Measurements from ENCODE around the gene URAD.

Gene URAD

GRCh38 chr13:27942972-27943371 lies 45.5 kb downstream of the URAD start:
- Histone ChIP-seq H3K4me3 (ENCODE audit: low read length) (no peak overlapping the region), H3K36me3 (ENCODE audit: control insufficient read depth, insufficient read depth, low read length, severe bottlenecking) (no peaks in the 10 kb centered on the region), H3K4me1 (ENCODE audit: control insufficient read depth, insufficient read depth, low read length) (no peaks in the 10 kb centered on the region), H3K27me3 (replicated peaks; ENCODE audit: control insufficient read depth, insufficient read depth, low read length) (peaks cover 26% of the 10 kb centered on the region), H3K9ac (ENCODE audit: low read length) (no peak overlapping the region), H3K9me3 (ENCODE audit: control insufficient read depth, low read length) (peaks cover 4% of the 10 kb centered on the region)
- no peak for DNase-seq (ENCODE audit: low read depth)

- H3K4me1 ChIP-seq (ENCODE audit: control insufficient read depth, insufficient read depth, low read length): no peaks in the 10 kb centered on the region
- H3K4me3 ChIP-seq (ENCODE audit: low read length): no peak overlapping the region
- H3K9me3 ChIP-seq (ENCODE audit: control insufficient read depth, low read length): no peaks in the 10 kb centered on the region
- DNase-seq (ENCODE audit: low read depth): no peak
- H3K36me3 ChIP-seq (ENCODE audit: control insufficient read depth, insufficient read depth, low read length, severe bottlenecking): no peaks in the 10 kb centered on the region
- peaks cover 33% of the 10 kb centered on the region for H3K27me3 ChIP-seq (replicated peaks; ENCODE audit: control insufficient read depth, insufficient read depth, low read length)
- H3K9ac ChIP-seq (ENCODE audit: low read length): no peak overlapping the region
Observed at GRCh38 chr13:27933580-27934328, 54.7 kb downstream of the URAD start.

GRCh38 chr13:27933118-27933517 lies 55.4 kb downstream of the URAD start:
- Histone ChIP-seq H3K4me1 (ENCODE audit: control insufficient read depth, insufficient read depth, low read length) (no peaks in the 10 kb centered on the region), H3K9ac (ENCODE audit: low read length) (no peak overlapping the region), H3K9me3 (ENCODE audit: control insufficient read depth, low read length) (no peaks in the 10 kb centered on the region), H3K4me3 (ENCODE audit: low read length) (no peak overlapping the region), H3K27me3 (replicated peaks; ENCODE audit: control insufficient read depth, insufficient read depth, low read length) (peaks cover 40% of the 10 kb centered on the region), H3K36me3 (ENCODE audit: control insufficient read depth, insufficient read depth, low read length, severe bottlenecking) (no peaks in the 10 kb centered on the region)
- DNase-seq (ENCODE audit: low read depth): no peak

- no peaks in the 10 kb centered on the region for H3K36me3 ChIP-seq (ENCODE audit: control insufficient read depth, insufficient read depth, low read length, severe bottlenecking)
- no peak overlapping the region for H3K9ac ChIP-seq (ENCODE audit: low read length)
- DNase-seq (ENCODE audit: low read depth): no peak
- peaks cover 62% of the 10 kb centered on the region for H3K27me3 ChIP-seq (replicated peaks; ENCODE audit: control insufficient read depth, insufficient read depth, low read length)
- H3K4me1 ChIP-seq (ENCODE audit: control insufficient read depth, insufficient read depth, low read length): no peaks in the 10 kb centered on the region
- H3K4me3 ChIP-seq (ENCODE audit: low read length): no peak overlapping the region
- no peaks in the 10 kb centered on the region for H3K9me3 ChIP-seq (ENCODE audit: control insufficient read depth, low read length)
Observed at GRCh38 chr13:27929868-27930267, 58.6 kb downstream of the URAD start.

GRCh38 chr13:27928805-27929753 lies 59.4 kb downstream of the URAD start:
- DNase-seq (ENCODE audit: low read depth): no peak
- Histone ChIP-seq H3K9me3 (ENCODE audit: control insufficient read depth, low read length) (no peaks in the 10 kb centered on the region), H3K9ac (ENCODE audit: low read length) (no peak overlapping the region)

GRCh38 chr13:27928353-27928804 lies 60.1 kb downstream of the URAD start:
- Histone ChIP-seq H3K27me3 (replicated peaks; ENCODE audit: control insufficient read depth, insufficient read depth, low read length) (peaks cover 65% of the 10 kb centered on the region), H3K4me1 (ENCODE audit: control insufficient read depth, insufficient read depth, low read length) (no peaks in the 10 kb centered on the region), H3K36me3 (ENCODE audit: control insufficient read depth, insufficient read depth, low read length, severe bottlenecking) (no peaks in the 10 kb centered on the region), H3K4me3 (ENCODE audit: low read length) (no peak overlapping the region), H3K9ac (ENCODE audit: low read length) (no peak overlapping the region), H3K9me3 (ENCODE audit: control insufficient read depth, low read length) (no peaks in the 10 kb centered on the region)
- no peak for DNase-seq (ENCODE audit: low read depth)

More at GRCh38 chr13:27928805-27929753, 59.4 kb downstream of the URAD start:
- Histone ChIP-seq H3K4me1 (ENCODE audit: control insufficient read depth, insufficient read depth, low read length) (no peaks in the 10 kb centered on the region), H3K4me3 (ENCODE audit: low read length) (no peak overlapping the region), H3K36me3 (ENCODE audit: control insufficient read depth, insufficient read depth, low read length, severe bottlenecking) (no peaks in the 10 kb centered on the region), H3K27me3 (replicated peaks; ENCODE audit: control insufficient read depth, insufficient read depth, low read length) (peaks cover 64% of the 10 kb centered on the region)

All from adipocyte (in vitro differentiated cells).